HFFc6 (cell line): ENCODE results near the gene STOML1. TPM values are rescaled to one million over a fixed set of nuclear protein-coding genes. Genes with fewer than 3 reads are reported as not detected.
A peak's percentile ranks its signal among the peaks of the same experiment; 100 is the strongest.
"Not testable (repeated sequence)": the region's sequence is repeated elsewhere in the genome, so short reads cannot be mapped to it uniquely, and the experiment has no call there.

Experiments used
- DNase-seq: peaks from one replicate; pipeline ENCODE4 v3.0.0-alpha.2; 2018
- H3K27ac Mint-ChIP-seq: 2 replicates; pipeline ENCODE4 v1.8.0; 2020; ENCODE audit warnings: mild to moderate bottlenecking, mixed read lengths
- H3K27me3 Mint-ChIP-seq: 2 replicates; pipeline ENCODE4 v1.8.0; 2021; ENCODE audit warnings: mild to moderate bottlenecking, moderate library complexity, mixed read lengths; ENCODE audit not compliant: insufficient read depth
- H3K36me3 Mint-ChIP-seq: 2 replicates; pipeline ENCODE4 v1.8.0; 2021; ENCODE audit warnings: low read depth, mixed read lengths
- H3K4me1 Mint-ChIP-seq: 2 replicates; pipeline ENCODE4 v1.8.0; 2020; ENCODE audit warnings: low read depth, mixed read lengths
- H3K4me3 Mint-ChIP-seq: 2 replicates; pipeline ENCODE4 v1.8.0; 2020; ENCODE audit warnings: mild to moderate bottlenecking, moderate library complexity, mixed read lengths
- H3K9me3 Mint-ChIP-seq: 2 replicates; pipeline ENCODE4 v1.8.0; 2020; ENCODE audit warnings: mild to moderate bottlenecking, mixed read lengths
- total RNA-seq, 6 experiments: library from RNA; stranded (reverse); fragmentation: NEBNext Ultra II Directional; extraction: Animal tissue kit (Norgen Biotek cat#: 25700); gene quantifications; 2 replicates in 1 of 6; 3 replicates in 5 of 6; pipeline ENCODE4 v1.2.3, GENCODE V29; 2021
- TF ChIP-seq, protein P1 (sequence below): fragments of 200-600 bp; sonication (generic); IDR thresholded peaks from 2 replicates; pipeline ENCODE4 v1.5.0; 2021; ENCODE audit warnings: antibody characterized with exemption, mild to moderate bottlenecking

The STOML1 gene
- total RNA-seq, 6 experiments from 2014 or later = 21.4 to 30.6 (median 24.7) TPM

- peak overlapping the region; percentile 91 for H3K27ac Mint-ChIP-seq
- peak; percentile 83 for DNase-seq
- H3K9me3 Mint-ChIP-seq = no peaks in the 10 kb centered on the region
- peak overlapping the region; percentile 27; the same call in 1 of the 2 replicates for H3K4me3 Mint-ChIP-seq
- peaks cover 24% of the 10 kb centered on the region for H3K36me3 Mint-ChIP-seq
- peaks cover 69% of the 10 kb centered on the region for H3K4me1 Mint-ChIP-seq
- TF ChIP-seq, protein P1, sequence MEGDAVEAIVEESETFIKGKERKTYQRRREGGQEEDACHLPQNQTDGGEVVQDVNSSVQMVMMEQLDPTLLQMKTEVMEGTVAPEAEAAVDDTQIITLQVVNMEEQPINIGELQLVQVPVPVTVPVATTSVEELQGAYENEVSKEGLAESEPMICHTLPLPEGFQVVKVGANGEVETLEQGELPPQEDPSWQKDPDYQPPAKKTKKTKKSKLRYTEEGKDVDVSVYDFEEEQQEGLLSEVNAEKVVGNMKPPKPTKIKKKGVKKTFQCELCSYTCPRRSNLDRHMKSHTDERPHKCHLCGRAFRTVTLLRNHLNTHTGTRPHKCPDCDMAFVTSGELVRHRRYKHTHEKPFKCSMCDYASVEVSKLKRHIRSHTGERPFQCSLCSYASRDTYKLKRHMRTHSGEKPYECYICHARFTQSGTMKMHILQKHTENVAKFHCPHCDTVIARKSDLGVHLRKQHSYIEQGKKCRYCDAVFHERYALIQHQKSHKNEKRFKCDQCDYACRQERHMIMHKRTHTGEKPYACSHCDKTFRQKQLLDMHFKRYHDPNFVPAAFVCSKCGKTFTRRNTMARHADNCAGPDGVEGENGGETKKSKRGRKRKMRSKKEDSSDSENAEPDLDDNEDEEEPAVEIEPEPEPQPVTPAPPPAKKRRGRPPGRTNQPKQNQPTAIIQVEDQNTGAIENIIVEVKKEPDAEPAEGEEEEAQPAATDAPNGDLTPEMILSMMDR = no peak
- 0 out of 2 replicates have a peak, but pooled peaks cover 3% of the 10 kb centered on the region for H3K27me3 Mint-ChIP-seq
These were observed 51.1 kb downstream of the STOML1 start for GRCh38 chr15:73941044-73941443.

GRCh38 chr15:73940061-73940981 lies 51.8 kb downstream of the STOML1 start:
- TF ChIP-seq, protein P1 = no peak
- peaks cover 23% of the 10 kb centered on the region for H3K36me3 Mint-ChIP-seq
- H3K4me3 Mint-ChIP-seq = peak overlapping the region; percentile 27
- peak overlapping the region; percentile 91 for H3K27ac Mint-ChIP-seq
- DNase-seq = no peak
- H3K9me3 Mint-ChIP-seq = no peaks in the 10 kb centered on the region
- H3K27me3 Mint-ChIP-seq = 0 out of 2 replicates have a peak, but pooled peaks cover 3% of the 10 kb centered on the region
- H3K4me1 Mint-ChIP-seq = peaks cover 76% of the 10 kb centered on the region

DNA sequence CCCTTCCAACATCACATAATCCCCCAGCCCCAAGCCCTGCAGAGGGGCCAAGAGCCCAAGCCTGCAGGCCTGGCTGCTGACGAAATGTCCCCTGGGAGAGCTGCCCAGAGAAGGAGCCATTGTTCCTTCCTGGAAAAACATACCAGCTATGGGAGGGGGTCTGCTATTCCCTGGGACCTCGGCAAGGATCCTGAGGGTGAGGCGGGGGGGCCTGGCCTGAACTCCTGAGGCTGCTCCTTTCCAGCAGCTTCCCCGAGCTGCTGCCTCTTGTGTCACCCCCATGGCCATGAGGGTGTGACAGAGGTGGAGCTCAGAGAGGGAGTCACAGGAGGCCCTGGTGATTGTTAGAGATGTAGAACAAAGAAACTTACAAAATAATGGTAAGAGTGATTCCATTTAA lies 53.0 kb downstream of the STOML1 start:
- Mint-ChIP-seq H3K27me3 (peaks cover 3% of the 10 kb centered on the region; the same call in 1 of the 2 replicates), H3K9me3 (no peaks in the 10 kb centered on the region), H3K4me3 (peak overlapping the region; percentile 39), H3K4me1 (peaks cover 82% of the 10 kb centered on the region), H3K36me3 (peaks cover 24% of the 10 kb centered on the region), H3K27ac (peak overlapping the region; percentile 91)
- DNase-seq = no peak
- TF ChIP-seq, protein P1 = no peak

- not testable (repeated sequence) for H3K9me3 Mint-ChIP-seq, DNase-seq, H3K27me3 Mint-ChIP-seq, H3K4me3 Mint-ChIP-seq
- Mint-ChIP-seq H3K27ac (peak overlapping the region; percentile 91; the same call in 1 of the 2 replicates), H3K36me3 (peaks cover 19% of the 10 kb centered on the region), H3K4me1 (peaks cover 82% of the 10 kb centered on the region)
These were observed 53.6 kb downstream of the STOML1 start for GRCh38 chr15:73938516-73938915.

GRCh38 chr15:73937726-73938125 lies 54.4 kb downstream of the STOML1 start:
- Mint-ChIP-seq H3K4me1 (peaks cover 85% of the 10 kb centered on the region), H3K4me3 (no peak overlapping the region), H3K36me3 (peaks cover 20% of the 10 kb centered on the region), H3K27ac (no peak overlapping the region), H3K9me3 (no peaks in the 10 kb centered on the region), H3K27me3 (peaks cover 3% of the 10 kb centered on the region; the same call in 1 of the 2 replicates)
- TF ChIP-seq, protein P1 = no peak
- no peak for DNase-seq

- H3K4me1 Mint-ChIP-seq = peaks cover 85% of the 10 kb centered on the region
These were observed 54.8 kb downstream of the STOML1 start for GRCh38 chr15:73937296-73937695.

More at GRCh38 chr15:73937296-73937695, 54.8 kb downstream of the STOML1 start:
- TF ChIP-seq, protein P1 = no peak
- Mint-ChIP-seq H3K27ac (no peak overlapping the region), H3K9me3 (no peaks in the 10 kb centered on the region), H3K4me3 (no peak overlapping the region), H3K36me3 (peaks cover 24% of the 10 kb centered on the region), H3K27me3 (peaks cover under 1% of the 10 kb centered on the region; the same call in 1 of the 2 replicates)
- DNase-seq = no peak
